Measurements from ENCODE around the gene KRTAP10-11.

DNA sequence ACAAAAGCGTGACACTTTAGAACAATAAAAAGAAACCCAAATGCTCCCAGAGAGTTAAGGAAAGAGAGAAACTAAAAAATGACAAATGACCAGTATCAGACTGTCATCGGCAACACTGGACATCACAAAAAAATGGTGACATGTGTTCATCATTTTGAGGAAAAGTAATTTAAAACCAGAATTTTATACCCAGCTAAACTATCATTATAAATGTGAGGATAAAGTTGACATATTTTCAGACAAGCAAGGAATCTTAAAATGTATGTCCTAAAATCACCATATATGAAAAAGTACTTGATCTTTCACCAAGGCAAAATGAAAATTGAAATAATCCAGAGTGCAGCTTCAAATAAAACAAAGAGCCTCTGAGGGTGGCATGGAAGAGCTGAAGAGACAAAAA lies 1.3 kb upstream of the KRTAP10-11 start:
- TF ChIP-seq EZH2 (IDR thresholded peaks at IDR 0.05; ENCODE audit: borderline replicate concordance, low read length): no peak
- TF ChIP-seq, protein P1, sequence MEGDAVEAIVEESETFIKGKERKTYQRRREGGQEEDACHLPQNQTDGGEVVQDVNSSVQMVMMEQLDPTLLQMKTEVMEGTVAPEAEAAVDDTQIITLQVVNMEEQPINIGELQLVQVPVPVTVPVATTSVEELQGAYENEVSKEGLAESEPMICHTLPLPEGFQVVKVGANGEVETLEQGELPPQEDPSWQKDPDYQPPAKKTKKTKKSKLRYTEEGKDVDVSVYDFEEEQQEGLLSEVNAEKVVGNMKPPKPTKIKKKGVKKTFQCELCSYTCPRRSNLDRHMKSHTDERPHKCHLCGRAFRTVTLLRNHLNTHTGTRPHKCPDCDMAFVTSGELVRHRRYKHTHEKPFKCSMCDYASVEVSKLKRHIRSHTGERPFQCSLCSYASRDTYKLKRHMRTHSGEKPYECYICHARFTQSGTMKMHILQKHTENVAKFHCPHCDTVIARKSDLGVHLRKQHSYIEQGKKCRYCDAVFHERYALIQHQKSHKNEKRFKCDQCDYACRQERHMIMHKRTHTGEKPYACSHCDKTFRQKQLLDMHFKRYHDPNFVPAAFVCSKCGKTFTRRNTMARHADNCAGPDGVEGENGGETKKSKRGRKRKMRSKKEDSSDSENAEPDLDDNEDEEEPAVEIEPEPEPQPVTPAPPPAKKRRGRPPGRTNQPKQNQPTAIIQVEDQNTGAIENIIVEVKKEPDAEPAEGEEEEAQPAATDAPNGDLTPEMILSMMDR (conservative IDR thresholded peaks at IDR 0.05 in 1 of 2, IDR thresholded peaks at IDR 0.05 in 1 of 2; ENCODE audit: extremely low read depth in 1 of 2, insufficient read depth in 1 of 2, low read depth in 1 of 2, low read length in 2 of 2): no peak

Data from mammary epithelial cell (primary cell).